Heart left ventricle (tissue), 16 donors: ENCODE data around the gene LMF1. TPM values are rescaled to one million over a fixed set of nuclear protein-coding genes. Genes with fewer than 3 reads are reported as not detected.
A peak's percentile ranks its signal among the peaks of the same experiment; 100 is the strongest.

Source experiments
- ATAC-seq, 4 donors: fragments of 200-7000 bp; cut with Tn5 transposase; one replicate each; pipeline ENCODE4 v1.9.1; 2020 to 2022; ENCODE audit warnings: moderate library complexity in 4 of 4, mild to moderate bottlenecking in 3 of 4, moderate number of reproducible peaks in 1 of 4
- DNase-seq, 5 donors: peaks; one replicate each; pipeline ENCODE4 v3.0.0-alpha.2; 2020
- H3K27ac ChIP-seq, 12 donors: fragments of 200-600 bp; sonication (generic) in 4 of 12; one replicate each; pipeline versions ENCODE4 v1.5.0 to v1.8.0; 2016 to 2022; ENCODE audit warnings: mild to moderate bottlenecking in 2 of 12
- H3K27me3 ChIP-seq, 9 donors: fragments of 200-600 bp; sonication (generic) in 2 of 9; one replicate each; pipeline versions ENCODE4 v1.5.1 to v1.8.0; 2016 to 2022; ENCODE audit warnings: mild to moderate bottlenecking in 3 of 9
- H3K36me3 ChIP-seq, 9 donors: fragments of 200-600 bp; sonication (generic) in 2 of 9; one replicate each; pipeline versions ENCODE4 v1.5.0 to v1.8.0; 2018 to 2022; ENCODE audit warnings: mild to moderate bottlenecking in 2 of 9
- H3K4me1 ChIP-seq, 12 donors: fragments of 200-600 bp; sonication (generic) in 4 of 12; one replicate each; pipeline versions ENCODE4 v1.5.0 to v1.8.0; 2016 to 2022; ENCODE audit warnings: mild to moderate bottlenecking in 3 of 12
- H3K4me3 ChIP-seq, 12 donors: fragments of 200-600 bp; sonication (generic) in 4 of 12; one replicate each; pipeline versions ENCODE4 v1.5.0 to v1.8.0; 2017 to 2022; ENCODE audit warnings: mild to moderate bottlenecking in 9 of 12, moderate library complexity in 4 of 12
- H3K9me3 ChIP-seq, 12 donors: fragments of 200-600 bp; sonication (generic) in 4 of 12; one replicate each; pipeline versions ENCODE4 v1.5.0 to v1.8.0; 2016 to 2022; ENCODE audit warnings: mild to moderate bottlenecking in 1 of 12
- POLR2A ChIP-seq, 2 donors: fragments of 450-650 bp; IDR thresholded peaks; one replicate each; pipeline ENCODE4 v1.6.1; 2017; ENCODE audit warnings: antibody characterized with exemption in 2 of 2, mild to moderate bottlenecking in 2 of 2, moderate library complexity in 2 of 2
- WGBS, 4 donors: extraction: QIAGEN DNeasy Blood & Tissue Kit in 2 of 4; methylation state at CpG; one replicate each; pipeline versions ENCODE4 v1.1.5 to v1.1.7; 2013 to 2018; 5-methylcytosine and 5-hydroxymethylcytosine counted together
- intact Hi-C, 10 donors: fragments of 100-400 bp; cut with DNase I; formaldehyde crosslinking; loops; one replicate each; pipeline versions ENCODE4 v1.11.1 to v1.14.2; 2022
- polyA plus RNA-seq, 2 donors: library from polyadenylated mRNA; stranded (reverse); fragments of 200-250 nt; gene quantifications; one replicate each; pipeline ENCODE4 v1.2.3, GENCODE V29; 2013
- total RNA-seq, 9 donors: library from RNA; depleted of rRNA in 2 of 9; stranded (reverse); fragments of >200 nt in 2 of 9; fragmentation: NEBNext Ultra II Directional in 3 of 9; extraction: Animal tissue kit (Norgen Biotek cat#: 25700) in 3 of 9; gene quantifications; one replicate each; pipeline versions ENCODE4 v1.1.0 to v1.2.4, GENCODE V29; 2016 to 2023
- TF ChIP-seq, protein P1 (sequence below), 12 donors: fragments of 200-600 bp; sonication (generic) in 4 of 12; IDR thresholded peaks; one replicate each; pipeline versions ENCODE4 v1.5.0 to v1.8.0; 2018 to 2022; ENCODE audit warnings: antibody characterized with exemption in 12 of 12, mild to moderate bottlenecking in 5 of 12
- donor health status: ischemic (EF 13 %, LVEDD 7.1; RV severe dilation, severe dysfunction).
- donor health status: healthy with polysubstance abuse.
- donor health status: DM: no; HTN: yes; CAD: no.
- donor health status: DM: no; HTN: no; CAD: no.
- donor health status: ischemic (EF 25% LVEDD 6.9; RV normal size, moderate dysfunction).
- donor health status: ischemic (EF 25% LVEDD 5.7; RV mildly dilated, moderate dysfunction).
- donor health status: healthy.
- donor health status: DM: yes; HTN: yes; CAD: no.
- donor health status: ischemic (EF 35%, LVEDD 5.7; RV mildly dilated, moderate dysfunction).
- donor health status: nonischemic (EF 11% LVEDD 7.7; RV severe dilation, severe dysfunction).
- donor health status: DM: yes; HTN: yes; CAD: no.
- donor health status: PGD.
- donor health status: ischemic (EF 29% LVEDD 5.4; RV normal size, mild dysfunction).
- donor health status: nonischemic (EF 23%, LVEDD 6.1; RV moderate dilation, normal function).

The LMF1 gene
- total and polyA plus RNA-seq, 11 donors: 4.3 to 19.2 (median 7.1) TPM

DNA sequence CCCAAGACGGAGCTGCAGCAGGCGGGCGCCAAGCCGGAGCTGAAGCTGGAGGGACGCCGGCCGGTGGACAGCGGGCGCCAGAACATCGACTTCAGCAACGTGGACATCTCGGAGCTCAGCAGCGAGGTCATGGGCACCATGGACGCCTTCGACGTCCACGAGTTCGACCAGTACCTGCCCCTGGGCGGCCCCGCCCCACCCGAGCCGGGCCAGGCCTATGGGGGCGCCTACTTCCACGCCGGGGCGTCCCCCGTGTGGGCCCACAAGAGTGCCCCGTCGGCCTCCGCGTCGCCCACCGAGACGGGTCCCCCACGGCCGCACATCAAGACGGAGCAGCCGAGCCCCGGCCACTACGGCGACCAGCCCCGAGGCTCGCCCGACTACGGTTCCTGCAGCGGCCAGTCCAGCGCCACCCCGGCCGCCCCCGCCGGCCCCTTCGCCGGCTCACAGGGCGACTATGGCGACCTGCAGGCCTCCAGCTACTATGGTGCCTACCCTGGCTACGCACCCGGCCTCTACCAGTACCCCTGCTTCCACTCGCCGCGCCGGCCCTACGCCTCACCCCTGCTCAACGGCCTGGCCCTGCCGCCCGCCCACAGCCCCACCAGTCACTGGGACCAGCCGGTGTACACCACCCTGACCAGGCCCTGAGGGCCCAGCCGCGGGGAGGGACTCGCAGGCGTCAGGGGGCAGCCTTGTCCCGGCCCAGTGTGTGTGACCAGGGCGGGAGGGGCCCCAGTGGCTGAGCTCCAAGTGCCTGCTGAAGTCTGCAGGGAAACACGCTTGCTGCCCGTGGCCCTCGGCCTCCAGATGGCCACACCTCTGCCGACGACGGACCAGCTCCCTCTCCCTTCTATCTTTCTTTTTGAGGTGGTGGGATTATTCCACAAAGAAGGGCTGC is 14.2 kb upstream of the LMF1 start:
- Histone ChIP-seq H3K36me3 (no peaks in the 10 kb centered on the region), H3K27me3 (peaks cover 0 to 59% (median 27%) of the 10 kb centered on the region in 9 donors), H3K9me3 (no peaks in the 10 kb centered on the region), H3K4me3 (no peak overlapping the region), H3K4me1 (peaks cover 0 to 31% (median 6%) of the 10 kb centered on the region in 12 donors), H3K27ac (no peak overlapping the region)
- no peak for TF ChIP-seq POLR2A (IDR thresholded peaks at IDR 0.05)
- TF ChIP-seq, protein P1, sequence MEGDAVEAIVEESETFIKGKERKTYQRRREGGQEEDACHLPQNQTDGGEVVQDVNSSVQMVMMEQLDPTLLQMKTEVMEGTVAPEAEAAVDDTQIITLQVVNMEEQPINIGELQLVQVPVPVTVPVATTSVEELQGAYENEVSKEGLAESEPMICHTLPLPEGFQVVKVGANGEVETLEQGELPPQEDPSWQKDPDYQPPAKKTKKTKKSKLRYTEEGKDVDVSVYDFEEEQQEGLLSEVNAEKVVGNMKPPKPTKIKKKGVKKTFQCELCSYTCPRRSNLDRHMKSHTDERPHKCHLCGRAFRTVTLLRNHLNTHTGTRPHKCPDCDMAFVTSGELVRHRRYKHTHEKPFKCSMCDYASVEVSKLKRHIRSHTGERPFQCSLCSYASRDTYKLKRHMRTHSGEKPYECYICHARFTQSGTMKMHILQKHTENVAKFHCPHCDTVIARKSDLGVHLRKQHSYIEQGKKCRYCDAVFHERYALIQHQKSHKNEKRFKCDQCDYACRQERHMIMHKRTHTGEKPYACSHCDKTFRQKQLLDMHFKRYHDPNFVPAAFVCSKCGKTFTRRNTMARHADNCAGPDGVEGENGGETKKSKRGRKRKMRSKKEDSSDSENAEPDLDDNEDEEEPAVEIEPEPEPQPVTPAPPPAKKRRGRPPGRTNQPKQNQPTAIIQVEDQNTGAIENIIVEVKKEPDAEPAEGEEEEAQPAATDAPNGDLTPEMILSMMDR (IDR thresholded peaks at IDR 0.05): no peak
- WGBS, 4 donors: 89 to 93% (median 92%) methylated on average over 57 to 78 of the region's 78 CpGs
- DNase-seq: no peak
- ATAC-seq: no peak
- intact Hi-C loops: no loop called here

- no peak for DNase-seq
- no peak for ATAC-seq
- Histone ChIP-seq H3K36me3 (no peaks in the 10 kb centered on the region), H3K4me3 (no peak overlapping the region), H3K27ac (no peak overlapping the region), H3K27me3 (peaks cover 0 to 61% (median 30%) of the 10 kb centered on the region in 9 donors), H3K9me3 (no peaks in the 10 kb centered on the region), H3K4me1 (peaks cover 0 to 34% (median 8%) of the 10 kb centered on the region in 12 donors)
- TF ChIP-seq, protein P1 (IDR thresholded peaks at IDR 0.05): no peak
- TF ChIP-seq POLR2A (IDR thresholded peaks at IDR 0.05): no peak
- WGBS, 4 donors: 80 to 84% (median 81%) methylated on average over 16 to 22 of the region's 22 CpGs
- intact Hi-C loops: no loop called here
Measured at GRCh38 chr16:984121-984694, 13.4 kb upstream of the LMF1 start.

DNA sequence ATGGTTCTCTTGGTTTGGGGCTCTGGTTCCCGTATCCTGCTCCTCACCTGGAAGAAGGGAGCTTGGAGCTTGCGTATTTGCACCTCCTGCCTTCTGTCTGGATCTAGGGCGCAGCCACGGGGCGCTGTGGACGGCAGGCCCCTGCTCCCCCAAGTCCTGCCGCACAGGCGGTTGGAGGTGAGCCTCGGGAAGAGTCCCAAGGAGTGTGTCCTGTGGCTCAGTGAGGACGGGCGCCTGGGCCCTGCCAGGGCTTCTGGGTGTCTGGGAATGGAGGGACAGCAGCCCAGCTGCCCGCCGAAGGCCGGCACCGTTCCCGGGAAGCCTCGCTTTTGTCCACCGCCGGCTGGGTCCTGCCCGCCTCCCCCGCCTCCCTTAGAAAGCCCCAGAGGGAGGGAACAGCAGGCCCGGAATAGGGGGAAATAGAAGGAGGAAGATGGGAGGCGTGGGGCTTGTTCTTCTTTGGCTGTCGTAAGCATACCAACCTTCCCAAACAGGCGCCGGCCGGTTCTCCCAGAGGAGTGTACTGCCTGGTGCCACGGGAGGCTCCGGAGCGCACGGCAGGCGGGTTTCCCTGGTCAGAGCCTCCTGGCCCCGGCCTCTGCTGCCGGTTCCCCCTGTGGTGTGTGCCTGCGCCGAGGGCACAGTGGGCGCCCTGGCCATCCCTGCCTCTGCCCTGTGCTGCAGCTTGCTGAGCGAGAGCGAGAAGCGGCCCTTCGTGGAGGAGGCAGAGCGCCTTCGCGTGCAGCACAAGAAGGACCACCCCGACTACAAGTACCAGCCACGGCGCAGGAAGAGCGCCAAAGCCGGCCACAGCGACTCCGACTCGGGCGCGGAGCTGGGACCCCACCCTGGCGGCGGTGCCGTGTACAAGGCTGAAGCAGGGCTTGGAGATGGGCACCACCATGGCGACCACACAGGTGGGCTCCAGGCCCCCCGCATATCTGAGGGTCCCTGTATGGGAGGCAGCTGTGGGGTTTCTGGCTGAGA is 12.6 kb upstream of the LMF1 start:
- peak in 1 of 5 donors; percentile 61 for DNase-seq
- intact Hi-C loops: no loop called here
- TF ChIP-seq, protein P1 (IDR thresholded peaks at IDR 0.05): no peak
- no peak for TF ChIP-seq POLR2A (IDR thresholded peaks at IDR 0.05)
- peaks cover 0 to 34% (median 8%) of the 10 kb centered on the region in 12 donors for H3K4me1 ChIP-seq
- no peak overlapping the region for H3K27ac ChIP-seq
- no peaks in the 10 kb centered on the region for H3K36me3 ChIP-seq
- WGBS, 4 donors: 62 to 71% (median 67%) methylated on average over 37 to 59 of the region's 59 CpGs
- no peaks in the 10 kb centered on the region for H3K9me3 ChIP-seq
- peaks cover 0 to 60% (median 30%) of the 10 kb centered on the region in 9 donors for H3K27me3 ChIP-seq
- no peak for ATAC-seq
- peak overlapping the region in 6 of 12 donors; percentile 46 to 67 (median 64) for H3K4me3 ChIP-seq
